Left ventricle myocardium inferior (tissue), 1 donor: Measurements from ENCODE around the gene TPD52L1. TPM values are rescaled to one million over a fixed set of nuclear protein-coding genes. Genes with fewer than 3 reads are reported as not detected.

ENCODE experiments used
- DNase-seq: peaks from one replicate; pipeline ENCODE4 v3.0.0-alpha.2; 2020
- H3K27ac ChIP-seq: fragments of 200-600 bp; replicated peaks from 2 replicates; pipeline ENCODE4 v1.8.0; 2021
- H3K27me3 ChIP-seq: fragments of 200-600 bp; 2 replicates; pipeline ENCODE4 v1.8.0; 2021; ENCODE audit warnings: low read depth
- H3K36me3 ChIP-seq: fragments of 200-600 bp; 2 replicates; pipeline ENCODE4 v1.8.0; 2021
- H3K4me1 ChIP-seq: fragments of 200-600 bp; 2 replicates; pipeline ENCODE4 v1.8.0; 2021
- H3K4me3 ChIP-seq: fragments of 200-600 bp; 2 replicates; pipeline ENCODE4 v1.8.0; 2021; ENCODE audit warnings: mild to moderate bottlenecking, moderate library complexity
- H3K9me3 ChIP-seq: fragments of 200-600 bp; replicated peaks from 2 replicates; pipeline ENCODE4 v1.8.0; 2021
- intact Hi-C: fragments of 100-400 bp; cut with micrococcal nuclease; formaldehyde crosslinking; loops from one replicate; pipeline ENCODE4 v1.11.0; 2022
- total RNA-seq: library from RNA; stranded (reverse); fragmentation: NEBNext Ultra II Directional; extraction: Animal tissue kit (Norgen Biotek cat#: 25700); gene quantifications from one replicate; pipeline ENCODE4 v1.2.1, GENCODE V29; 2021
- TF ChIP-seq, protein P1 (sequence below): fragments of 200-600 bp; IDR thresholded peaks from 2 replicates; pipeline ENCODE4 v1.8.0; 2021; ENCODE audit warnings: antibody characterized with exemption, mild to moderate bottlenecking, borderline replicate concordance
- donor health status: DM: no; HTN: yes; CAD: no; lungs with severe emphysema.

Gene TPD52L1
- total RNA-seq, 1 donor from 2014 or later, result 64.0 TPM

DNA sequence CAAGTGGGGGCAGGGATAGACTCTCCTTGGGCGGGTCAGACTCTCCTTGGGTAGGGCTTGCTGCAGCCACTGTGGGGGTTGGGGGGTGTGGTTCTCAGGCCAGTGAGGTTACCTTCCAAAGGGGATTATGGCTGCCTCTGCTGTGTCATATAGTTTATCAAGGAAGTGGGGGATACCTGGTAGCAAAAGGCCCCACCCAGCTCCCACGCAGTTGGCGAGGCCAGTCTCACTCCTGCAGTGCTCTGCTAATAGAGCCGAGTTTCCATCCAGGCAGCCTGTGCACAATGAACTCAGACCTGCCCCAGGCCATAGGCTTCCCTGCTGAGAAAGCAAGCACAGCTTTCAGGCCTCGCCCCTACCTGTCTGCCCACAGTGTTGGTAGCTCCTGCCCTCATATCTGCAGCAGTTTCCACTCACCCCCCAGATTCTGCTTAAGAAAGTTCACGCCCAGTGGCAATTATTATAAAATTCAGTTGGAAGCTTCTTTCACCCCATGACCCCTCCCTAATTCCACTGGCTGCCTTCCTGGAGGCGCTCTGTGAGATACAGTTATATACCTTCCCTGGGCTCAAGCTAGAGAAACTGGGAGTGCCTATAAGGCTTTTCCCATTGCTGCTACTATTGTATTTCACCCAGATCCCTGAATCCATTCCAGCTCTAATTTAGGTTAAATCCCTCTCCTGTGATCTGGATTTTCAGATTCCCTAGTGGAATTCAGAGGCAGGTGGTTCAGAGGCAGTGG, 92.1 kb downstream of the TPD52L1 start:
- no peak overlapping the region for H3K27ac ChIP-seq
- intact Hi-C loops, result no loop called here

DNA sequence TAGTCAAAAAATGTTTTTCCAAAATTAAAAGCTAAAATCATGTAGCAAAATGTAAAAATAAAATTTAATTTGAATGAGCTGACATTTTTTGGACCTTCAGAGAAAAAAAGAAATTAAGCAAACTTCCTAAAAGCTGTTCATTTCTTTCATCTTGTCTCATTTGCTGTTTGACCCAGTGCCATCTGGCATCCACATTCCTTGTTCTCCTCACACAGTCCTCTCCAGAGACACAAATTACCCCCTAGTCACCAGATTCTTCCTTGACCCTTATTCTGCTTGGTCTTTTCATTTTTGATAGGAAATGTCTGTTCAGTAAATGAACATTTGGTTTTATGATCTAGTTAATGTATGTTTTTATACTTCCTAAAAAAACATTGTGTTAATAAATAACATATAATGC, 93.0 kb downstream of the TPD52L1 start:
- Histone ChIP-seq H3K4me1 (peaks cover 13% of the 10 kb centered on the region), H3K27ac (no peak overlapping the region), H3K9me3 (peaks cover 20% of the 10 kb centered on the region), H3K36me3 (no peaks in the 10 kb centered on the region), H3K27me3 (no peaks in the 10 kb centered on the region), H3K4me3 (no peak overlapping the region)
- DNase-seq, result no peak
- TF ChIP-seq, protein P1, sequence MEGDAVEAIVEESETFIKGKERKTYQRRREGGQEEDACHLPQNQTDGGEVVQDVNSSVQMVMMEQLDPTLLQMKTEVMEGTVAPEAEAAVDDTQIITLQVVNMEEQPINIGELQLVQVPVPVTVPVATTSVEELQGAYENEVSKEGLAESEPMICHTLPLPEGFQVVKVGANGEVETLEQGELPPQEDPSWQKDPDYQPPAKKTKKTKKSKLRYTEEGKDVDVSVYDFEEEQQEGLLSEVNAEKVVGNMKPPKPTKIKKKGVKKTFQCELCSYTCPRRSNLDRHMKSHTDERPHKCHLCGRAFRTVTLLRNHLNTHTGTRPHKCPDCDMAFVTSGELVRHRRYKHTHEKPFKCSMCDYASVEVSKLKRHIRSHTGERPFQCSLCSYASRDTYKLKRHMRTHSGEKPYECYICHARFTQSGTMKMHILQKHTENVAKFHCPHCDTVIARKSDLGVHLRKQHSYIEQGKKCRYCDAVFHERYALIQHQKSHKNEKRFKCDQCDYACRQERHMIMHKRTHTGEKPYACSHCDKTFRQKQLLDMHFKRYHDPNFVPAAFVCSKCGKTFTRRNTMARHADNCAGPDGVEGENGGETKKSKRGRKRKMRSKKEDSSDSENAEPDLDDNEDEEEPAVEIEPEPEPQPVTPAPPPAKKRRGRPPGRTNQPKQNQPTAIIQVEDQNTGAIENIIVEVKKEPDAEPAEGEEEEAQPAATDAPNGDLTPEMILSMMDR, result no peak
- intact Hi-C loops, result no loop called here

More for the DNA sequence above, 92.1 kb downstream of the TPD52L1 start:
- no peaks in the 10 kb centered on the region for H3K36me3 ChIP-seq
- TF ChIP-seq, protein P1, result no peak
- H3K4me1 ChIP-seq, result peaks cover 13% of the 10 kb centered on the region
- H3K9me3 ChIP-seq, result peaks cover 29% of the 10 kb centered on the region
- no peaks in the 10 kb centered on the region for H3K27me3 ChIP-seq
- H3K4me3 ChIP-seq, result no peak overlapping the region
- DNase-seq, result no peak

DNA sequence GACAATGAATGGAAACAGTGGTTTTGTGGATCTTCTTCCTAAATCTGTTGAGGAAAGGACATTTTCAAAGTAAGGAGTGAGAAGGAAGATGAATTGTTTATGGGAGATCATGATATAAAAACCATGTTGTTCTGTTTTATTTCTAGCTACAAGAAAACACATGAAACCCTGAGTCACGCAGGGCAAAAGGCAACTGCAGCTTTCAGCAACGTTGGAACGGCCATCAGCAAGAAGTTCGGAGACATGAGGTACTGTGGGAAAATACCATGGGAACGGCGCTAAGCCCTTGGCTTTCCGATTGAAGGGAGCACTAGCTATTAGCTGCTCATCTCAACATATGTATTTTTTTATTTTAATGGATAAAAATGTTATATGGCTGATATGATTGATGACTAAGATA, 94.6 kb downstream of the TPD52L1 start:
- TF ChIP-seq, protein P1, result no peak
- H3K4me3 ChIP-seq, result no peak overlapping the region
- no peaks in the 10 kb centered on the region for H3K36me3 ChIP-seq
- no peaks in the 10 kb centered on the region for H3K27me3 ChIP-seq
- no peak overlapping the region for H3K27ac ChIP-seq
- H3K4me1 ChIP-seq, result peaks cover 13% of the 10 kb centered on the region
- peaks cover 6% of the 10 kb centered on the region for H3K9me3 ChIP-seq
- DNase-seq, result no peak
- intact Hi-C loops, result no loop called here

DNA sequence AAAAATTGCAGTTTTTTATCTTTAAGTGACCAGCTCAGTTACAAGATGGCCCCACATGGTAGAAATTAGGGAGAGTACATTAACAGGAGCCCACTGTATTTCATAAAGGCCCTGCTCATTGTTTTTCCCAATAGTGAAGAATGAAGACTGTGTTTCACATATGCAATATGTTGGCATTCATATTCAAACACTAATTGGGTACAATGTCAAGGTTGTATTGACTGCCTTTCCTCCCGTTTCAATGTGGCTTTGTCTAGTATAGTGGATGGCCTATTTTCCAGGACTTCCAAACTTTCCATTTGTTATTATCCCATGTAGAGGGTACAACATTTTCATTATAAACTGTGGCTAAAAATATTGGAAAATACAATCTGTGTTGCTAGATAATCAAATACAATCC, 96.9 kb downstream of the TPD52L1 start:
- Histone ChIP-seq H3K4me1 (peaks cover 8% of the 10 kb centered on the region), H3K27ac (no peak overlapping the region), H3K27me3 (no peaks in the 10 kb centered on the region), H3K4me3 (no peak overlapping the region), H3K36me3 (no peaks in the 10 kb centered on the region), H3K9me3 (no peaks in the 10 kb centered on the region)
- DNase-seq, result no peak
- TF ChIP-seq, protein P1, result no peak
- intact Hi-C loops, result no loop called here

DNA sequence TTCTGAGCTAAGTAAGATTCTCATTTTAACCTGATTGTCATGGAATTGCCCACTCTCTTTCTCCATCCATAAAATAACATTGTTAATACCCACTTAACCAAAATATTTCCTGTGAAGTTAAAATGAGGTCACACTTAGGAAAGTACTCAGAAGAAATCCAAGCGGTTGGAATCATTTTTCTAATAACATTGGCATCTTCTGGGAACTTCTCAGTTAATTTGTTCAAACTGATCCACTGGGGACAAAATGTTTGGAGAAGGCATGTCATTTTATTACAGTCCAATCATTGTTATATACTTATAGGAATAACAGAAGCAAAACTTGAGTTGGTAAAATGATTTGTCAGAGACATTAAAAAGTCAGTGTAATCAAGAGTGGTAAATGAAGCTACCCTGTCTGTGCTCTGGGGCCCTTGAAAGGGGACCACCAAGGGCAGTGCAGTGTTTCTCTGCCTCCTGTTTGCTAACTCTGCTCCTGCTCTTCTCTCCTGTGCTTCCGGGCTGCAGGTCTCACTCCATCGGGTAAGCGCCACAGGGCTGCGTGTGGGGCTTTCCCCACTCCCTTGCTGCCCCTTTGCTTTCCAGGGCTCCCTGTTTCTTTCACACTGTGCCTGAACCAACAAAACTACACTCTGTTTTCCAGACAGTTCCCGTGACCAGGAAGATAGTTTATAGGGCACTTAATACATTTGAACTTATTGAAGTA, 98.1 kb downstream of the TPD52L1 start:
- no peaks in the 10 kb centered on the region for H3K36me3 ChIP-seq

More for the DNA sequence above, 98.1 kb downstream of the TPD52L1 start:
- Histone ChIP-seq H3K4me1 (no peaks in the 10 kb centered on the region), H3K27ac (no peak overlapping the region), H3K27me3 (no peaks in the 10 kb centered on the region), H3K4me3 (no peak overlapping the region), H3K9me3 (no peaks in the 10 kb centered on the region)
- intact Hi-C loops, result no loop called here
- no peak for DNase-seq
- TF ChIP-seq, protein P1, result no peak
